NB4 (cell line): Measurements from ENCODE around the gene TIMM29.

Source experiments
- CTCF ChIP-seq: IDR thresholded peaks from one replicate; pipeline ENCODE4 v1.5.1; 2012; ENCODE audit warnings: low read depth, low read length
- POLR2A ChIP-seq: IDR thresholded peaks from 2 replicates; pipeline ENCODE4 v1.6.1; 2011; ENCODE audit warnings: mild to moderate bottlenecking; ENCODE audit not compliant: insufficient read length; ENCODE audit errors: extremely low read depth

GRCh38 chr19:10881403-10882107, 47.1 kb upstream of the TIMM29 start:
- no peak for TF ChIP-seq CTCF
- TF ChIP-seq POLR2A: no peak
